Calu3 (cell line): ENCODE data around the gene DNAJC7. TPM values are rescaled to one million over a fixed set of nuclear protein-coding genes. Genes with fewer than 3 reads are reported as not detected.

Experiments used
- BruUV-seq: library from RNA; stranded (reverse); fragments of 400-500 nt; replicated peaks from 2 replicates; lab custom pipeline; 2021; lab: Mats Ljungman, UMichigan
- CTCF ChIA-PET: fragments of 300-600 bp; sonication (Branson Sonifier 250); formaldehyde crosslinking; loops from one replicate; lab custom pipeline; 2022; ENCODE audit warnings: antibody characterized with exemption; lab: Charles Lee
- DNase-seq: peaks from one replicate; pipeline ENCODE4 v3.0.0; 2022
- H3K27ac Mint-ChIP-seq: one replicate; pipeline ENCODE4 v1.8.0; 2022; ENCODE audit warnings: mixed read lengths; ENCODE audit not compliant: unreplicated experiment
- H3K27me3 Mint-ChIP-seq: one replicate; pipeline ENCODE4 v1.8.0; 2022; ENCODE audit warnings: mixed read lengths; ENCODE audit not compliant: unreplicated experiment
- H3K36me3 Mint-ChIP-seq: one replicate; pipeline ENCODE4 v1.8.0; 2022; ENCODE audit warnings: mild to moderate bottlenecking, moderate library complexity, mixed read lengths; ENCODE audit not compliant: insufficient read depth, unreplicated experiment
- H3K4me1 Mint-ChIP-seq: one replicate; pipeline ENCODE4 v1.8.0; 2022; ENCODE audit warnings: mild to moderate bottlenecking, low read depth, mixed read lengths; ENCODE audit not compliant: unreplicated experiment
- H3K4me3 Mint-ChIP-seq: one replicate; pipeline ENCODE4 v1.8.0; 2022; ENCODE audit warnings: mild to moderate bottlenecking, low read depth, moderate library complexity, mixed read lengths; ENCODE audit not compliant: unreplicated experiment
- H3K9me3 Mint-ChIP-seq: one replicate; pipeline ENCODE4 v1.8.0; 2022; ENCODE audit warnings: low read depth, mixed read lengths; ENCODE audit not compliant: unreplicated experiment
- intact Hi-C: fragments of 100-400 bp; cut with micrococcal nuclease; formaldehyde crosslinking; loops from one replicate; pipeline ENCODE4 v1.10.0; 2022; ENCODE audit not compliant: unreplicated experiment
- total RNA-seq: library from RNA; stranded (reverse); gene quantifications from 2 replicates; pipeline ENCODE4 v1.2.3, GENCODE V29; 2022
- TF ChIP-seq, protein P1 (sequence below): fragments of 200-600 bp; IDR thresholded peaks from one replicate; pipeline ENCODE4 v1.8.0; 2022; ENCODE audit warnings: antibody characterized with exemption; ENCODE audit not compliant: unreplicated experiment

Gene DNAJC7
- total RNA-seq, 1 experiment from 2014 or later = 184 TPM

- intact Hi-C loops = no loop called here
- H3K36me3 Mint-ChIP-seq = peaks cover 88% of the 10 kb centered on the region
- H3K4me3 Mint-ChIP-seq = no peak overlapping the region
- DNase-seq = no peak
- peak overlapping the region; percentile 35 for H3K27ac Mint-ChIP-seq
- H3K4me1 Mint-ChIP-seq = peaks cover 35% of the 10 kb centered on the region
- TF ChIP-seq, protein P1, sequence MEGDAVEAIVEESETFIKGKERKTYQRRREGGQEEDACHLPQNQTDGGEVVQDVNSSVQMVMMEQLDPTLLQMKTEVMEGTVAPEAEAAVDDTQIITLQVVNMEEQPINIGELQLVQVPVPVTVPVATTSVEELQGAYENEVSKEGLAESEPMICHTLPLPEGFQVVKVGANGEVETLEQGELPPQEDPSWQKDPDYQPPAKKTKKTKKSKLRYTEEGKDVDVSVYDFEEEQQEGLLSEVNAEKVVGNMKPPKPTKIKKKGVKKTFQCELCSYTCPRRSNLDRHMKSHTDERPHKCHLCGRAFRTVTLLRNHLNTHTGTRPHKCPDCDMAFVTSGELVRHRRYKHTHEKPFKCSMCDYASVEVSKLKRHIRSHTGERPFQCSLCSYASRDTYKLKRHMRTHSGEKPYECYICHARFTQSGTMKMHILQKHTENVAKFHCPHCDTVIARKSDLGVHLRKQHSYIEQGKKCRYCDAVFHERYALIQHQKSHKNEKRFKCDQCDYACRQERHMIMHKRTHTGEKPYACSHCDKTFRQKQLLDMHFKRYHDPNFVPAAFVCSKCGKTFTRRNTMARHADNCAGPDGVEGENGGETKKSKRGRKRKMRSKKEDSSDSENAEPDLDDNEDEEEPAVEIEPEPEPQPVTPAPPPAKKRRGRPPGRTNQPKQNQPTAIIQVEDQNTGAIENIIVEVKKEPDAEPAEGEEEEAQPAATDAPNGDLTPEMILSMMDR = no peak
- no peaks in the 10 kb centered on the region for H3K27me3 Mint-ChIP-seq
- no peaks in the 10 kb centered on the region for H3K9me3 Mint-ChIP-seq
- no TSS peak for BruUV-seq
- CTCF ChIA-PET = interaction anchor here (0.6 kb wide), 2 partner anchors 40 to 335 kb away, joined by 3 to 4 read pairs; no protein-coding TSS in a partner anchor
Observed at GRCh38 chr17:41998497-41998896, 18.7 kb downstream of the DNAJC7 start.

- peaks cover 18% of the 10 kb centered on the region for H3K4me1 Mint-ChIP-seq
- TF ChIP-seq, protein P1 = no peak
- H3K4me3 Mint-ChIP-seq = no peak overlapping the region
- DNase-seq = no peak
- no peaks in the 10 kb centered on the region for H3K9me3 Mint-ChIP-seq
- CTCF ChIA-PET = interaction anchor here (0.5 kb wide), 1 partner anchor 161 kb away, joined by 3 read pairs; no protein-coding TSS in a partner anchor
- peaks cover 93% of the 10 kb centered on the region for H3K36me3 Mint-ChIP-seq
- no peak overlapping the region for H3K27ac Mint-ChIP-seq
- intact Hi-C loops = no loop called here
- no peaks in the 10 kb centered on the region for H3K27me3 Mint-ChIP-seq
- BruUV-seq = no TSS peak
Observed at GRCh38 chr17:41996855-41997164, 20.4 kb downstream of the DNAJC7 start.

DNA sequence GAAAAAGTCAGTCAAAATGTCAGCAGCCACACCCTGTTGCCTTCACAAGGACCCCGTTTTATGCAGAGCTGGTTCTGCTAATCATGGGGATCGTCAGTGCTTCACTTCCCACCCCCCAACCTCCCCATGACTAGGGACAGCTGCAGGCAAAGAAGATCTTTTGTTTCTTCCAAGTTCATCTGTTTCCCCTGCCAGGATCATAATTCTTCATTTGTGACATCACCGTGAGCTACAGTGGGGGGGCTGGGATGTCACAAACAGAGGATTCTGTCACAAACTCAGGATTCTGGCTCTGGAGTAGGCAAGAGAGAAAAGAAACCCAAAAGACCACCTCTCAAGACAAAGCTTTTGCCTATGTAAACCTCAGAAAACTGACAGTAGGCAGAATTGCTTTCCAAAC is 24.7 kb downstream of the DNAJC7 start:
- BruUV-seq = no TSS peak
- no peaks in the 10 kb centered on the region for H3K9me3 Mint-ChIP-seq
- no peaks in the 10 kb centered on the region for H3K27me3 Mint-ChIP-seq
- CTCF ChIA-PET = no interaction called here
- no peak overlapping the region for H3K27ac Mint-ChIP-seq
- DNase-seq = no peak
- no peak overlapping the region for H3K4me3 Mint-ChIP-seq
- H3K36me3 Mint-ChIP-seq = peaks cover 95% of the 10 kb centered on the region
- TF ChIP-seq, protein P1 = no peak
- intact Hi-C loops = no loop called here
- H3K4me1 Mint-ChIP-seq = peaks cover 17% of the 10 kb centered on the region

DNA sequence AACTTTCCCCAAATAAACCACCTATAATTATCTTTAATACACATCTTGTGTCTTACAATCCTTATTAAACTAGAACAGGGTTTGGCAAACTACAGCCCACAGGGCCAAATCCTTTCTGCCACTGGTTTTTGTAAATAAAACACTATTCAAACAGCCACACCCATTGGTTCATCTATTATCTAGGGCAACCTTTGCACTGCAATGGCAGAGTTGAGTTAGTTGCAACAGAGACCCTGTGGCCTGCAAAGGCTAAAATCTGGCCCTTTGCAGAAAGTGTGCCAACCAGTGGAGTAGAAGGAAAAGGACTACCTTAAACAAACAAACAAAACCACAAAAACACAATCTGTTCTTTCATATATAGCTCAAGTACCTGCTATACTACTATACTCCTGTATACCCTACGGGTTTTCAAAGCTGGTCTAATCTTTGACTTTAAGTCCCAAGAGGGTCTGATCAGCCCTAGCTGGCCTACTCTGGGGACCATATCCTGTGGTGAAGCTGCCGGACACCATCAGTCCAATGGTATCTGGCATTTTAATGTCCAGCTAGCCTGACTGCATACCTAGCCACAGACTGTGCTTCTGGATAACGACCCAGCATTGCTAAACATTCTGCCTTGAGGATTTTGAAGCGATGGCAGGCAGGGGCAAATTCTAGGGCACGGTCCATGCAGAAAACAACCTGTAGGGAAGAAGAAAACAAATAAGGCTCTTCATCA is 27.4 kb downstream of the DNAJC7 start:
- CTCF ChIA-PET = interaction anchor here (0.9 to 1.3 kb wide), 4 partner anchors 11 to 27 kb away, joined by 3 to 5 read pairs (median 3); partner anchors contain the start of gene DNAJC7

More for the DNA sequence above, 27.4 kb downstream of the DNAJC7 start:
- Mint-ChIP-seq H3K27ac (no peak overlapping the region), H3K4me1 (peaks cover 17% of the 10 kb centered on the region), H3K4me3 (no peak overlapping the region), H3K36me3 (peaks cover 98% of the 10 kb centered on the region), H3K27me3 (no peaks in the 10 kb centered on the region), H3K9me3 (no peaks in the 10 kb centered on the region)
- TF ChIP-seq, protein P1 = no peak
- BruUV-seq = no TSS peak
- intact Hi-C loops = no loop called here
- no peak for DNase-seq
